Activated T-cell treated with anti-CD3 and anti-CD28 coated beads for 24 hours (primary cell): ENCODE data around the gene PCAT7.

ENCODE experiments used
- DNase-seq: peaks from one replicate; pipeline ENCODE4 v3.0.0-alpha.2; 2020; ENCODE audit warnings: low read depth

The PCAT7 gene

DNA sequence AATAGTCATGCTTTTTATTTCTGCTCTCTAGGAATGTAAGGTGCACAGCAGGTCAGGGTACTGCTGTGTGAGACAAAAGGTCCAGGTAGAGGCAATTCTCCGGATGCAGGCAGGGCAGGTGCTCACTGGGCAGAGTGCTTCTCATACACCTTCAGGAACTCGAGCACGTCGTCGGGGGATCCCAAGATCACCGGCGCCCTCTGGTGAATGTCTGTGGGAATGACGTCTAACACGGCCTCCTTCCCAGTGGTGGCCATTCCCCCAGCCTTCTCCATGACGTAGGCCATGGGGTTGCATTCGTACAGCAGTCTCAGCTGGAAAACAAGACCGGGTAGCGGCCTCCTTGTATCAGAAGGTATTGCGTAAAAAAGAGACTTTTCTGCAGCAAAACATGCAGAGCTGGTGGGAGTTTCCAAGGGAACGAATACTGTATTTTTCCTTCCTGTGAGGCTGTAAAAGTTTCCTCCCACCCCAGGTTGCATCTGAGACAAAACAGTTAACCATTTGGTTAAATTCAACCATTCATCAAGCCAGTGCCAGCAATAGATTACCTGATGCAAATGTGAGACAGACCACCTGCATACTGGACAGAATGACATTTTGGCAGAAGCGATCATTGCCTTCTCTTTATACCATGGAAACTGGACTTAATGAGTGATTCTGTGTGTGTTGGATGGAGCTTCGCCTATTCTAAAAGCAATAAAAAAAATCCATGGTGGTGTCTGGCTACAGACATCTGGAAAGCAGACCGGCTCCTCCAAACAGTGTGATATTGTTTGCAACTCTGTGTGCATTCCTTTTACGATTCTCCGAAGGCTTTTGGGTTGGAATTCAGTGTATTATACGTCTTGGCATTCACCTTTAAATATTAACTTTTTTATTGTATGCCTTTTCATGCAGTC is 48.6 kb downstream of the PCAT7 start:
- DNase-seq: peak; percentile 62

GRCh38 chr9:94606646-94607422 is 52.0 kb downstream of the PCAT7 start:
- DNase-seq: no peak

DNA sequence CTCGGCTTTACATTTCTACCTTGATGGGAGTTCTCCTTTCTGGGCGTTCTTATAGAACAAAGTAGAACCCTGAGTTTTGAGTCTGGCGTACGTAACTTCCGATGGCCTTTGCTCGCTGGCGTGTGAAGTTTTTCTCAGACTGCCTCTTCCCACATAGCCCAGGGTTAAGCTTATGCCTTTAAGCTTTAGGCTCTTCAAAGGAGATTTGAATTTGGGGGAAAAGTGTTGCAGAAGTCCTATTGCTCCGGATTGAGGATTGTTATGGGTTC is 52.5 kb downstream of the PCAT7 start:
- no peak for DNase-seq

GRCh38 chr9:94610181-94610606 is 55.3 kb downstream of the PCAT7 start:
- no peak for DNase-seq

DNA sequence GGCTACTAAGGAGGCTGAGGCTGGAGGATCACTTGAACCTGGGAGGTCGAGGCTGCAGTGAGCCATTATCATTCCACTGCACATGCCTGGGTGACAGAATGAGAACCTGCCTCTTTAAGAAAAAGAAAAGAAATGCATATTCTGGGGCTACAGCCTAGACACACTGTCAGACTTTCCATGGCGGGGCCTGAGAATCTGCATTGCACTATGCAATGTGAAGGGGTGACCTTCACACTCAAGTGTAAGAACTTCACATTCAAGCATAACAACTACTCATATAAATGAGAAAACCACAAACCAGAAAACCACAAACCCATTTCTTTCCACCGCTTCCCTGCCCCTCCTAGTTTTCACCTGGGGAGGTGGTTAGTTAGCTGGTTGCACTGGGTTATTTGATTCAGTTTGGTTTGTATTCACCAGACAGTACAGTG is 56.8 kb downstream of the PCAT7 start:
- peak; percentile 57 for DNase-seq

GRCh38 chr9:94612071-94612470 is 57.2 kb downstream of the PCAT7 start:
- no peak for DNase-seq

- DNase-seq: no peak
Observed at GRCh38 chr9:94613003-94613402, 58.1 kb downstream of the PCAT7 start.

DNA sequence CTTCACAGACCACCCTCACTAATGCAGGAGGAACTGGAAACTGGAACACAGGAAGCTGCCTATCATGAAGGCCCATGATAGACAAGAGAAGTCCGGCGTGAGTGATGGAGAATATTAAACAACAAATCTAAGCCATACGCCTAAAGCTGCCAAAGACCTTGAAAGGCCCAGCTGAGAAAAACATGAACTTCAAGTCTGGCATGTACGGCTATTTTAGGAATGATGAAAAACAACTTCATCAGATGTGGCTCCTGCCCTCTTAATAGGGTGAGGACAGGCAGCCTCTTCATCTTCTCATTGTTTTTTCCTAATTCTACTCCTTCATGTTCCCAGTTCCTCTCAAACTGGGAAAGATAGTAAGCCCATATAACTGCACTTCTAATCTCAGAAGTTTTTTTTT is 64.1 kb downstream of the PCAT7 start:
- no peak for DNase-seq
